ENCODE measurements around the gene PCGF3.
"Not testable (repeated sequence)": the region's sequence is repeated elsewhere in the genome, so short reads cannot be mapped to it uniquely, and the experiment has no call there.

The PCGF3 gene

GRCh38 chr4:797066-797465, 91.4 kb downstream of the PCGF3 start:
- TF ChIP-seq ZNF8 (CRISPR knock-in tag; IDR thresholded peaks at IDR 0.05) (no peak), POU6F1 (CRISPR knock-in tag; IDR thresholded peaks at IDR 0.05; ENCODE audit: borderline replicate concordance, low read depth) (no peak), RARB (CRISPR knock-in tag; IDR thresholded peaks at IDR 0.05) (no peak), ISL1 (CRISPR knock-in tag; IDR thresholded peaks at IDR 0.05) (no peak)
- no peak for ATAC-seq

- no peak for ATAC-seq
- TF ChIP-seq BACH2 (CRISPR knock-in tag; IDR thresholded peaks at IDR 0.05; ENCODE audit: borderline replicate concordance): no peak
- TF ChIP-seq ZNF565 (CRISPR knock-in tag; conservative IDR thresholded peaks at IDR 0.05; ENCODE audit: low read depth): no peak
- TF ChIP-seq TCF4 (CRISPR knock-in tag; IDR thresholded peaks at IDR 0.05; ENCODE audit: borderline replicate concordance): no peak
- TF ChIP-seq ZFP3 (CRISPR knock-in tag; IDR thresholded peaks at IDR 0.05): no peak
- TF ChIP-seq SNAI2 (CRISPR knock-in tag; IDR thresholded peaks at IDR 0.05): no peak
- no peak for TF ChIP-seq TOX (CRISPR knock-in tag; IDR thresholded peaks at IDR 0.05; ENCODE audit: borderline replicate concordance)
- no peak for TF ChIP-seq OSR1 (CRISPR knock-in tag; IDR thresholded peaks at IDR 0.05)
- no peak for TF ChIP-seq ZNF8 (CRISPR knock-in tag; IDR thresholded peaks at IDR 0.05)
- TF ChIP-seq PATZ1 (CRISPR knock-in tag; IDR thresholded peaks at IDR 0.05; ENCODE audit: borderline replicate concordance): no peak
- TF ChIP-seq CREB5 (CRISPR knock-in tag; IDR thresholded peaks at IDR 0.05; ENCODE audit: low read depth): no peak
- TF ChIP-seq ZFP30 (CRISPR knock-in tag; IDR thresholded peaks at IDR 0.05): no peak
These were observed 95.9 kb downstream of the PCGF3 start for GRCh38 chr4:801436-802124.

GRCh38 chr4:803884-804283, 98.3 kb downstream of the PCGF3 start:
- ATAC-seq: no peak

GRCh38 chr4:804804-805203, 99.2 kb downstream of the PCGF3 start:
- no peak for ATAC-seq
- TF ChIP-seq CSDC2 (CRISPR knock-in tag; IDR thresholded peaks at IDR 0.05) (no peak), TOX (CRISPR knock-in tag; IDR thresholded peaks at IDR 0.05; ENCODE audit: borderline replicate concordance) (no peak), CREB5 (CRISPR knock-in tag; IDR thresholded peaks at IDR 0.05; ENCODE audit: low read depth) (no peak), ZC3H10 (CRISPR knock-in tag; IDR thresholded peaks at IDR 0.05) (no peak), PPARA (CRISPR knock-in tag; IDR thresholded peaks at IDR 0.05; ENCODE audit: borderline replicate concordance) (no peak), ISL1 (CRISPR knock-in tag; IDR thresholded peaks at IDR 0.05) (no peak), ESRRG (CRISPR knock-in tag; IDR thresholded peaks at IDR 0.05) (no peak)

More at GRCh38 chr4:803884-804283, 98.3 kb downstream of the PCGF3 start:
- TF ChIP-seq TOX (CRISPR knock-in tag; IDR thresholded peaks at IDR 0.05; ENCODE audit: borderline replicate concordance): no peak
- TF ChIP-seq PPARA (CRISPR knock-in tag; IDR thresholded peaks at IDR 0.05; ENCODE audit: borderline replicate concordance): no peak
- no peak for TF ChIP-seq SNAI2 (CRISPR knock-in tag; IDR thresholded peaks at IDR 0.05)
- TF ChIP-seq ZFP30 (CRISPR knock-in tag; IDR thresholded peaks at IDR 0.05): no peak

- not testable (repeated sequence) for ATAC-seq
These were observed 101.3 kb downstream of the PCGF3 start for GRCh38 chr4:806979-807378.

GRCh38 chr4:807792-808191, 102.2 kb downstream of the PCGF3 start:
- TF ChIP-seq PPARA (CRISPR knock-in tag; IDR thresholded peaks at IDR 0.05; ENCODE audit: borderline replicate concordance) (no peak), POU6F1 (CRISPR knock-in tag; IDR thresholded peaks at IDR 0.05; ENCODE audit: borderline replicate concordance, low read depth) (no peak), ZFP3 (CRISPR knock-in tag; IDR thresholded peaks at IDR 0.05) (no peak), ARNTL (CRISPR knock-in tag; IDR thresholded peaks at IDR 0.05; ENCODE audit: borderline replicate concordance, low read depth) (no peak), CSDC2 (CRISPR knock-in tag; IDR thresholded peaks at IDR 0.05) (no peak), BACH2 (CRISPR knock-in tag; IDR thresholded peaks at IDR 0.05; ENCODE audit: borderline replicate concordance) (no peak)
- no peak for ATAC-seq

More at GRCh38 chr4:806979-807378, 101.3 kb downstream of the PCGF3 start:
- peak; percentile 59 for TF ChIP-seq ZNF8 (CRISPR knock-in tag; IDR thresholded peaks at IDR 0.05)

Measured in SK-N-SH treated with all-trans-retinoic acid at 6 μM for 48 hours (cell line).